HG03196 (cell line): ENCODE measurements around the gene NPY4R.
"Not testable (repeated sequence)": the region's sequence is repeated elsewhere in the genome, so short reads cannot be mapped to it uniquely, and the experiment has no call there.

Experiments used
- ATAC-seq: cut with Tn5 transposase; IDR thresholded peaks from one replicate; pipeline ENCODE4 v1.9.1; 2021; ENCODE audit not compliant: unreplicated experiment

Gene NPY4R, protein sequence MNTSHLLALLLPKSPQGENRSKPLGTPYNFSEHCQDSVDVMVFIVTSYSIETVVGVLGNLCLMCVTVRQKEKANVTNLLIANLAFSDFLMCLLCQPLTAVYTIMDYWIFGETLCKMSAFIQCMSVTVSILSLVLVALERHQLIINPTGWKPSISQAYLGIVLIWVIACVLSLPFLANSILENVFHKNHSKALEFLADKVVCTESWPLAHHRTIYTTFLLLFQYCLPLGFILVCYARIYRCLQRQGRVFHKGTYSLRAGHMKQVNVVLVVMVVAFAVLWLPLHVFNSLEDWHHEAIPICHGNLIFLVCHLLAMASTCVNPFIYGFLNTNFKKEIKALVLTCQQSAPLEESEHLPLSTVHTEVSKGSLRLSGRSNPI

DNA sequence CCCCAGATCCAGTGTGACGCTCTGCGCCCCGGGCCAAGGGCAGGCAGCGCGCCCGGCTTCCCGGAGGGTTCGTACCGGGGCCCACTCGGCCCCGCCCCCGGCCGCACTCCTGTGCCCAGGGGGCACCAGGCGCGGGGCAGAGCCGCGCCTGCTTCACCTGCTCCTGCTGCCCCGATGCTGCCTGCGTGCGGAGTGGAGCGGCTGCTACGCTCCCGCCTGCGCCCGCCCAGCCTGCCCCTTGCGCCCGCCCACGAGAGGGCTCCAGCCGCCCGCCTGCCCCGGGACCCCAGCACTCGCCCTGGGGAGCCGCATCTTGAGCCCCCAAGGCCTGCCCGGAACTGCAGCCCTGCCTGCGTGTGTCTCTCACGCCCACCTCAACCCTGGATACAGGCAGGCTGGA is at the start of gene NPY4R:
Gene NPY4R, minus strand, starts transcription at position 194 of the 400 bp plus-strand sequence. CDS start 3,323 bp downstream, outside the sequence.
- ATAC-seq: not testable (repeated sequence)

GRCh38 chr10:46515366-46515765 is 49.6 kb upstream of the NPY4R start:
- ATAC-seq: no peak

- ATAC-seq: no peak
These were observed 49.1 kb upstream of the NPY4R start for GRCh38 chr10:46514899-46515298.

DNA sequence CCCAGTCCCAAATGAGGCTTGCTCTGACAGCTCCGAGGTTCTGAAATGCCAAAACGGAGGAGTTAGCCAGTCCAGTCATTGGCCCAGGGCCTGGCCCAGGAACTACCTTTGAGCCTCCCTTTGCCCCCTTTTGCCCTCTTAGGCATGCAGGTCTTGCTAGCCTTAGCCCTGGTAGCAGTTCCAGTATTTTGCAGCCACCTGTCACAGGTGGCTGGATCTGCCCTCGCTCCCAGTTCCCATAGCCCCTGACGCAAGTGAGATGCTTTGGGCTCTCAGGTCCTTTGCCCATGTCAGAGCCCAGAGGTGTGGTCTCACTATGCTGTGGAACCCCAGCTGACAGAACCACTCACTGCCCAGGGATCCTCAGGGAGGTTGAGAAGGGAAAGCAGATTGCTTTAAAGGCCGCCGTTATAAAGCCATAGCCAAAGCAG is 48.7 kb upstream of the NPY4R start:
- ATAC-seq: no peak

DNA sequence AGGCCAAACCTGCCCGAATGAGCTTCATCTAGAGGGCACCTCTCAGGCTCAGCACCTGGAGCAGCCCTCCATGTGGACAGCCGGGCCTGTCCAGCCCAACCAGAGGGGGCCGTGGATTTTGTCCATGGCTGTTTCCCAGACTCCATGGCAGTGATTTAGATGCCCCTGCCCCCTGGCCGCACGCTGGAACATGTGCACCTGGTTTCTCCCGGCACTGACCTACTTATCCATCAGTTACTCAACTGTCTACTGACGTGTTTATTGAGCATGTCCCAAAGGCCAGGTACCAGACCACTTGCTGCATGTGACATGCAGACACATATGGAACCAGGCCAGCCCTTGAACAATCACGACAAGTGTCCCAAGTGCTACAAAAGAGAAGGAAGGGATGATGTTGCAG is 47.6 kb upstream of the NPY4R start:
- not testable (repeated sequence) for ATAC-seq

DNA sequence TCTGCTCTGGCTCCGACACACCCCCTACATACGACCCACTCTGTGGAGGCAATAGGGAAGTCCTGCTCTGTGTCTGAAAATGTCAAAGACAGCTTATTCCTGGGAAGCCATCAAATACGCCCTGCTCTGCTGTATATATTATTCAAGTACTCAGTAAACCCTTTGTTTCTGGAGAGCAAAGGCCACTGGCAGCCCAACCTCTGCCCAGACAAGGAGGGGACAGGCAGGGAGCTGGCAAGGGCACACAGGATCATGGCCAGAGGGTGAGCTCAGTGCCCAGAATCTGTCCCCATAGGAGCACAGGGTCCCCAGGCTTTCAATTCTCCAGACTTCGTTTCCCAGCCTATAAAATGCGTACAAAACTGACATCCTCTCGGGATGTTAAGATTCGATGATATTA is 47.0 kb upstream of the NPY4R start:
- ATAC-seq: not testable (repeated sequence)

GRCh38 chr10:46512002-46512401 is 46.2 kb upstream of the NPY4R start:
- ATAC-seq: not testable (repeated sequence)

- ATAC-seq: not testable (repeated sequence)
These were observed 34.2 kb upstream of the NPY4R start for GRCh38 chr10:46499990-46500389.

DNA sequence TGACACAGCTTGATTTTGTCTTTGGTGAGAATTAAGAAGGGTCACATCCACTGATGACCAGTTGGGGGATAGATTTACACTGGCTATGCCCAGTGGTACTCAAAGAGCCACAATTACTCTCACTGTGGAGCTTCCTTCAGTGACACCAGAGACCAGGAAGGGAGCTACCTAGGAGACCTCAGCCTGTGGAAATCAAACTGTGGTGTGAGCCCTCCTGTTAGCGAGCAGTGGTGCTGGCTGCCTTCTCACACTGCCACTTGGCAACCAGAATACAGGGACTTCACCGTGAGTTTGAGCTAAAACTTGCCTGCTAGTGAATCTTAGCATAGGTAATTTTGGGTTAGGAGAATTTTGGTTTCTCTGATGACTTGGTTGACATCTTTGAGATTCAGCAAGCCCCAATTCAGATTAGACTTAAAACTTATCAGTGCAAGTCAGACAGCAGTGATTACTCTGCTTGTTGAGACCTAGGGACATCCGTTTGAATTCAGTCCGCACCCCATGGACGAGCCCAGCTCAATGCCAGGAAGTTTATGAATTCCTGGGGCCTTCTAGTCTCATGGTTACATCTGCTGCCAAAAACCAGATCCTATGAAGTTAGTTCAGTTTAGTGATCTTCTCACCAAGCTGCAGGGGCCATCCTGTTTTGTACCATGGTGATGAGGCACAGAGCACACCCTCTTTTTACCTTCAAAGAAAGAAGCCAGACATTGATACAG is 33.4 kb upstream of the NPY4R start:
- ATAC-seq: not testable (repeated sequence)

GRCh38 chr10:46497878-46498277 is 32.1 kb upstream of the NPY4R start:
- not testable (repeated sequence) for ATAC-seq

GRCh38 chr10:46497401-46497800 is 31.6 kb upstream of the NPY4R start:
- not testable (repeated sequence) for ATAC-seq

- not testable (repeated sequence) for ATAC-seq
These were observed 25.8 kb upstream of the NPY4R start for GRCh38 chr10:46491364-46492114.

DNA sequence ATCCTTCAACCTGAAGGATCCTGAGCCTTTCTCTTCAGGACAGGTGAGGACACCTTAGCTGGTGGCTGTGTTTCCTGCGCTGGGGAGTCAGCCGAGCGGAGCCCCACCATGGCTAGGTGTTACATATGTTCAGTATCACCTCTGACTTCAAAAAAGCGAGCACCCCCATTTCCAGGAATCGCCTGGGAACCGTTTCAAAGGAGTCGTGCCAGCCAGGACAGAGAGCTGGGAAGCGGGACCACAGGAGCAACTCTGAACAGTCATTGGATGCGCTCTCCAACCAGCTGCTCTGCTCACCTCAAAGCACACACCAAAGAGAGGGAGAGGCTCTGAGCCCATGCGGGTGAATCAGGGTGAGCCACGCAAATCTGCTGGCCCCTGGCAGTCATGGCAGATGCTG is 24.5 kb upstream of the NPY4R start:
- not testable (repeated sequence) for ATAC-seq

GRCh38 chr10:46486459-46486858 is 20.7 kb upstream of the NPY4R start:
- not testable (repeated sequence) for ATAC-seq

- ATAC-seq: not testable (repeated sequence)
These were observed 9.1 kb upstream of the NPY4R start for GRCh38 chr10:46474746-46475320.

DNA sequence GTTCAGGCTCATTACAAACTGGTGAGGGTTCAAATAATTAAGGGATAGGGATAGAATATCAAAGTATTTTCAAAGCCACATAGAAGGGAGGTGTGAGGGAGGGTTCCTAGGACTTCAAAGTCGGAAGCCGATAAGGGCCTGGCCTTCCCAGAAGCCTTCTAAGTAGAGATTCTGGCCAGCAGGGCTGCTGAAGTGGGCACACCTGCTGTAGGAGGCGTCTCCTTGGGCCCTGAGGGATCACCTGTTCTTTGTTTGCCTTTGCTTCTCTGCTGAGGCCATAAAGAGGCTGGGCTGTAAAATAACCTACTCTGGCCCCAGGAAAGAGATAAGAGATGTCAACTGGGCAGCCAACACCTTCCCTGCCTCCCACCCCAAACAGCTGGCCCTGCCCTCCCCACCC is 8.0 kb upstream of the NPY4R start:
- not testable (repeated sequence) for ATAC-seq

DNA sequence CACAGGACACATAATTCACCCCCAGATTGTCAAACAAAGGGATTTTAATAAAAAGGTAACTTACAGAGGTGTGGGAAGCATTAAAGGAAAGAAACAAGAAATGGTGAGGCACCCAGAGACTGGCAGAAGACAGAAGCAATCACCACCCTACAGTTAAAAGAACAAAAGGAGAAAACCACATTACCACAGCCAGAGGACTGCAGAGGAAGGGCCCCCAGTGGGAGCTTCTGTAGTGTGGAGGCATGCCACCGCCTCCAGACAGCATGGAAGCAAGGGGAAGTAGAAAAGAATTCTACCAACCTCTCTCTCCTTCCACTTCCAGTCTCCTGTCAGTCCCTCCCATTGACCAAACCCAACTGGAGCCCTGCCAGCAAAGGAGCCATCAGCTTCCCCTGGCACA is 4.4 kb upstream of the NPY4R start:
- not testable (repeated sequence) for ATAC-seq

DNA sequence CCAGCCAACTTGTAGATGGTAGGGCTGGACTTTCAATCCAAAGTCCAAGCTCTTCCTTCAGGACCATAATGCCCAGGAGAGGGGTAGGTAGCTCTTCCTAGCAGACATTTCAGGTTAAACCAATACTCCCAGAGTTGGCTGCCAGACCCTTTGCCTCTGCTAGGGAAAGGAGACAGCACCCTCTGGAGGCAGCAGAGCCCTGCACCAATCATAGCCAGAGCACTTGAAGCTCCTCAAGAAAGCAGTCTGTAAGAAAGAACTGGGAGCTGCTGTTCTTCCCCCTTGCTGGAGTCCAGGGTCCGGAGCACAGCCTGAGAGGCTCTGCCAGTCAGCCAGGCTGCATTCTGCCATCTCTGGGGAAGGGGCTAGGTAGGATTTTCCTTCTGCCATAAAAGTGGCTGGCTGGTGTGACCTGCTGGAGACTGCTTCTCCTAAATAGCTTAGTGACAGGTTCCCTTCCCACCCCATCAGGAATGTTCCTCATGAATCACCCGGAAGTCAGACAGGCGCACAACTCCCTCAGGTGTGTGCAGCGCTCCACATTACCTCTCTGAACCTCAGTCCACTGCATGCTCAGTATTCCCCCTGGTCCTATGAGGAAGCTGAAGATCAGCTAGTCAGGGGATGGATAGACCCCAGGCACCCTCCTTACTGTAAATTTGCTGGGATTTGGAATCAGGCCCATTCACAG is 2.5 kb upstream of the NPY4R start:
- not testable (repeated sequence) for ATAC-seq

GRCh38 chr10:46463608-46464007 is 2.1 kb downstream of the NPY4R start:
- not testable (repeated sequence) for ATAC-seq

DNA sequence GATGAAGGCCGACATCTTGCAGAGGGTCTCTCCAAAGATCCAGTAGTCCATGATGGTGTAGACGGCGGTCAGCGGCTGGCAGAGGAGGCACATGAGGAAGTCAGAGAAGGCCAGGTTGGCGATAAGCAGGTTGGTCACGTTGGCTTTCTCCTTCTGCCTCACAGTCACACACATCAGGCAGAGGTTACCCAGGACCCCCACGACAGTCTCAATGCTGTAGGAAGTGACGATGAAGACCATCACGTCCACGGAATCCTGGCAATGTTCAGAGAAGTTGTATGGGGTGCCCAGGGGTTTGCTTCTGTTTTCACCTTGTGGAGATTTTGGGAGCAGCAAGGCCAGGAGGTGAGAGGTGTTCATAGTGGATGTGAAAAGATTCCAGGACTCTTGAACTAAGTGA is 3.5 kb downstream of the NPY4R start:
- not testable (repeated sequence) for ATAC-seq
